ENCODE results near the gene ZNF692. TPM values are rescaled to one million over a fixed set of nuclear protein-coding genes. Genes with fewer than 3 reads are reported as not detected.
A peak's percentile ranks its signal among the peaks of the same experiment; 100 is the strongest.

The ZNF692 gene
- total and polyA plus RNA-seq, 2 of the 13 experiments (the other 11 are each of a cell fraction or from before 2014, with no cell fraction given): 27.3 to 45.8 TPM

- peak; percentile 33; the same call in 1 of the 2 replicates for TF ChIP-seq SALL1 (CRISPR knock-in tag; IDR thresholded peaks at IDR 0.05)
- no peak for TF ChIP-seq IRF9 (CRISPR knock-in tag; IDR thresholded peaks at IDR 0.05; ENCODE audit: borderline replicate concordance)
- TF ChIP-seq FOXP4 (CRISPR knock-in tag; IDR thresholded peaks at IDR 0.05): 0 out of 2 replicates have a peak, but pooled peaks have one; percentile 24
- no peak for TF ChIP-seq FOXP1 (IDR thresholded peaks at IDR 0.05)
- peak; percentile 31 for TF ChIP-seq FOXP1 (CRISPR knock-in tag; IDR thresholded peaks at IDR 0.05)
- TF ChIP-seq ZNF747 (CRISPR knock-in tag; IDR thresholded peaks at IDR 0.05; ENCODE audit: borderline replicate concordance): no peak
- no peak for TF ChIP-seq MLX (CRISPR knock-in tag; IDR thresholded peaks at IDR 0.05)
- peak; percentile 28; the same call in 1 of the 2 replicates for TF ChIP-seq NFE2L2 (IDR thresholded peaks at IDR 0.05; ENCODE audit: low read length)
- no peak for TF ChIP-seq NFATC3 (CRISPR knock-in tag; IDR thresholded peaks at IDR 0.05)
- no peak for TF ChIP-seq ZBTB44 (CRISPR knock-in tag; IDR thresholded peaks at IDR 0.05)
- no peak for TF ChIP-seq ZNF775 (CRISPR knock-in tag; IDR thresholded peaks at IDR 0.05; ENCODE audit: borderline replicate concordance)
- TF ChIP-seq EZH2 (conservative IDR thresholded peaks at IDR 0.05; ENCODE audit: low read depth, low read length): no peak
- TF ChIP-seq MEIS2 (CRISPR knock-in tag; IDR thresholded peaks at IDR 0.05): no peak
- no peak for TF ChIP-seq ZNF275 (CRISPR knock-in tag; IDR thresholded peaks at IDR 0.05; ENCODE audit: borderline replicate concordance)
- no peak; the same call in 1 of the 2 replicates for TF ChIP-seq ZNF614 (CRISPR knock-in tag; IDR thresholded peaks at IDR 0.05; ENCODE audit: borderline replicate concordance)
- TF ChIP-seq SIX4 (CRISPR knock-in tag; IDR thresholded peaks at IDR 0.05): peak; percentile 96
- TF ChIP-seq ZNF264 (CRISPR knock-in tag; IDR thresholded peaks at IDR 0.05): no peak
- no peak for TF ChIP-seq GTF2F1 (IDR thresholded peaks at IDR 0.05; ENCODE audit: low read length)
- TF ChIP-seq NKX3-1 (CRISPR knock-in tag; IDR thresholded peaks at IDR 0.05): no peak
- TF ChIP-seq ZUFSP (CRISPR knock-in tag; IDR thresholded peaks at IDR 0.05; ENCODE audit: borderline replicate concordance): no peak
- peak; percentile 71 for TF ChIP-seq FOXA3 (CRISPR knock-in tag; IDR thresholded peaks at IDR 0.05)
- peak; percentile 95 for TF ChIP-seq ARID3A (IDR thresholded peaks at IDR 0.05; ENCODE audit: low read depth, low read length)
These were observed 30.0 kb downstream of the ZNF692 start (continued) for GRCh38 chr1:248828845-248829244.

Data from HepG2 (cell line).